ENCODE results near the gene PDE2A. TPM values are rescaled to one million over a fixed set of nuclear protein-coding genes. Genes with fewer than 3 reads are reported as not detected.

The PDE2A gene
- total RNA-seq, 1 donor from 2014 or later = 65.9 TPM

DNA sequence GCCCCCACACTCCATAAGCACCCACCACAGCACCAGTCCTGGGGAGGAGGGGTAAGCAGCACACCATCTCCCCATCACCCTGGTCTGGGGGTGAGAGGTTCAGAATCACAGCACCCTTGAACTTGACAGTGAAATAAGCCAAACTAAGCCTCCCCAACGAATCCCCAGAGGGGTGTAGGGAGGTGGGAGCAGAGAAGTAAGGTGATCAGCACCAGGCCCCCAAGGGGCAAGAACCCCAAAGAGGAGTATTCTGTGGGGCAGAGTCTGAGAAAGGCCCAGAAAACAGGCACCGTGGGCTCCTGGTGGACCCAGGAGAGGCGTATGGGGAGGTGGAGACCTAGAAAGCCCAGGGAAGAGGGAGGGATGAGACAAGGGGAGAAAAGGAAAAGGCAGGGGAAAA is 47.1 kb upstream of the PDE2A start:
- H3K27ac Mint-ChIP-seq (ENCODE audit: unreplicated experiment) = peak overlapping the region; percentile 96
- H3K36me3 Mint-ChIP-seq (ENCODE audit: low read depth, unreplicated experiment) = peaks cover 10% of the 10 kb centered on the region
- H3K27me3 Mint-ChIP-seq (ENCODE audit: unreplicated experiment) = peaks cover 9% of the 10 kb centered on the region
- no peaks in the 10 kb centered on the region for H3K9me3 Mint-ChIP-seq (ENCODE audit: unreplicated experiment)
- peak overlapping the region; percentile 25 for H3K4me3 Mint-ChIP-seq (ENCODE audit: unreplicated experiment)
- TF ChIP-seq, protein P1, sequence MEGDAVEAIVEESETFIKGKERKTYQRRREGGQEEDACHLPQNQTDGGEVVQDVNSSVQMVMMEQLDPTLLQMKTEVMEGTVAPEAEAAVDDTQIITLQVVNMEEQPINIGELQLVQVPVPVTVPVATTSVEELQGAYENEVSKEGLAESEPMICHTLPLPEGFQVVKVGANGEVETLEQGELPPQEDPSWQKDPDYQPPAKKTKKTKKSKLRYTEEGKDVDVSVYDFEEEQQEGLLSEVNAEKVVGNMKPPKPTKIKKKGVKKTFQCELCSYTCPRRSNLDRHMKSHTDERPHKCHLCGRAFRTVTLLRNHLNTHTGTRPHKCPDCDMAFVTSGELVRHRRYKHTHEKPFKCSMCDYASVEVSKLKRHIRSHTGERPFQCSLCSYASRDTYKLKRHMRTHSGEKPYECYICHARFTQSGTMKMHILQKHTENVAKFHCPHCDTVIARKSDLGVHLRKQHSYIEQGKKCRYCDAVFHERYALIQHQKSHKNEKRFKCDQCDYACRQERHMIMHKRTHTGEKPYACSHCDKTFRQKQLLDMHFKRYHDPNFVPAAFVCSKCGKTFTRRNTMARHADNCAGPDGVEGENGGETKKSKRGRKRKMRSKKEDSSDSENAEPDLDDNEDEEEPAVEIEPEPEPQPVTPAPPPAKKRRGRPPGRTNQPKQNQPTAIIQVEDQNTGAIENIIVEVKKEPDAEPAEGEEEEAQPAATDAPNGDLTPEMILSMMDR (IDR thresholded peaks at IDR 0.05; ENCODE audit: unreplicated experiment) = no peak
- peaks cover 41% of the 10 kb centered on the region for H3K4me1 Mint-ChIP-seq (ENCODE audit: unreplicated experiment)
- no peak for DNase-seq (ENCODE audit: low spot score)

DNA sequence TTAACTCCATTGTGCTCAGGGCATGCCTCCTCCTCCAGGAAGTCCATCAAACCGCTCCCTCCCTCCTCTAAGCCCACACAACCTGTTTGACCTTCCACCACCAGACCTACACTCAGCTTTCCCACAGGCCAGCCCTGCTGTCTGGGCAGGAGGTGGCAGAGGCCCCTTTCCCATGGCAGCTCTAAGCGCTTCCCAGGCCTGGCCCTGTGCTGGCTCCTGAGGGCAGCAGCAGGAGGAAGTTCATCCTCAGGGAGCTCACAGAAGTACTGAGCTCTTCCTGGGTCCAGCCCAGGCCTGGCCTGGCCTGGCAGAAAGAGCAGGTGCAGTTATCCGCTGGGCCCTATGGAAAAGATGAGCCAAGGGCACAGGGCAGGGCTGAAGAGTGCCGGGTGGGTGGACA is 46.6 kb upstream of the PDE2A start:
- H3K4me1 Mint-ChIP-seq (ENCODE audit: unreplicated experiment) = peaks cover 41% of the 10 kb centered on the region
- H3K36me3 Mint-ChIP-seq (ENCODE audit: low read depth, unreplicated experiment) = peaks cover 10% of the 10 kb centered on the region
- DNase-seq (ENCODE audit: low spot score) = no peak
- peaks cover 9% of the 10 kb centered on the region for H3K27me3 Mint-ChIP-seq (ENCODE audit: unreplicated experiment)
- H3K4me3 Mint-ChIP-seq (ENCODE audit: unreplicated experiment) = peak overlapping the region; percentile 39
- no peaks in the 10 kb centered on the region for H3K9me3 Mint-ChIP-seq (ENCODE audit: unreplicated experiment)
- H3K27ac Mint-ChIP-seq (ENCODE audit: unreplicated experiment) = peak overlapping the region; percentile 49
- TF ChIP-seq, protein P1 (IDR thresholded peaks at IDR 0.05; ENCODE audit: unreplicated experiment) = no peak

DNA sequence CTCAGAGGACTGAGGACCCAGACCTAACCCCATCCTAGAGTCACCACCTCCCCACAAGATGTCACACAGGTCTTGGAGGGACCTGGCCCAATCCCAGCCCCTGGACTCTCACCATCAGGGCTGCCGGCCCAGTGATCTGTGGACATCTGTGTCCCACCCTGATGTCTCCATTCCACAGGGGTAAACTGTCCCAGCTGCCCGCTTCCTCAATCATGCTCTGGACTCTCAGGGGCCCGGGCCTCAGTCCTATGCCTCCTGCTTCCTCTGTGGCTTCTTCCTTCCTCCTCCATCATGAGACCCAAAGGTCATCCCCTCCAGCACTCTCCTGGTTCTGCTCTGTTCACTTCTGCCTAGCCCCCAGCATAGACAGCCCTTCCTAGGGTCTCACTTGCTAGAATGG is 45.8 kb upstream of the PDE2A start:
- no peak for DNase-seq (ENCODE audit: low spot score)
- no peaks in the 10 kb centered on the region for H3K9me3 Mint-ChIP-seq (ENCODE audit: unreplicated experiment)
- peak overlapping the region; percentile 49 for H3K27ac Mint-ChIP-seq (ENCODE audit: unreplicated experiment)
- TF ChIP-seq, protein P1 (IDR thresholded peaks at IDR 0.05; ENCODE audit: unreplicated experiment) = no peak
- H3K27me3 Mint-ChIP-seq (ENCODE audit: unreplicated experiment) = peaks cover 9% of the 10 kb centered on the region
- peak overlapping the region; percentile 39 for H3K4me3 Mint-ChIP-seq (ENCODE audit: unreplicated experiment)
- peaks cover 37% of the 10 kb centered on the region for H3K4me1 Mint-ChIP-seq (ENCODE audit: unreplicated experiment)
- peaks cover 10% of the 10 kb centered on the region for H3K36me3 Mint-ChIP-seq (ENCODE audit: low read depth, unreplicated experiment)

DNA sequence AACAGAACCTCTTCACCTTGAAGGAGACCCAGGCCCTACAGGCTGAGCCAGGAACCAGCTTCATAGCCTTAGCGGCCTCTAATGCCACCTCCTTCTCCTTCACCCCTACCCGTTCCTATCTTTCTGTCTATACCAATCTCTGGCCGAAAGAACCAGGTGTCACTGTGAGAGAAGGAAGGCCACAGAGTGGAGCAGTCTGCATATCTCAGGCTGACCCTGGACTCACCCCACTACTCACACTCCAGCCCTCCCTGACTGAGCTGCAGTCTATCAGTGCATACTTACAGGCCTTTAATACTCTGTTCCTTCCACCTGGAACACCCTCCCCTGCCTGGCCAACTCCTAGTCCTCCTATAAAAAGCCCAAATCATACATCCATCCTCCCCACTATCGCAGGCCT is 45.3 kb upstream of the PDE2A start:
- Mint-ChIP-seq H3K4me1 (ENCODE audit: unreplicated experiment) (peaks cover 36% of the 10 kb centered on the region), H3K27me3 (ENCODE audit: unreplicated experiment) (peaks cover 9% of the 10 kb centered on the region), H3K9me3 (ENCODE audit: unreplicated experiment) (no peaks in the 10 kb centered on the region), H3K27ac (ENCODE audit: unreplicated experiment) (peak overlapping the region; percentile 2), H3K4me3 (ENCODE audit: unreplicated experiment) (no peak overlapping the region), H3K36me3 (ENCODE audit: low read depth, unreplicated experiment) (peaks cover 10% of the 10 kb centered on the region)
- no peak for DNase-seq (ENCODE audit: low spot score)
- TF ChIP-seq, protein P1 (IDR thresholded peaks at IDR 0.05; ENCODE audit: unreplicated experiment) = no peak

DNA sequence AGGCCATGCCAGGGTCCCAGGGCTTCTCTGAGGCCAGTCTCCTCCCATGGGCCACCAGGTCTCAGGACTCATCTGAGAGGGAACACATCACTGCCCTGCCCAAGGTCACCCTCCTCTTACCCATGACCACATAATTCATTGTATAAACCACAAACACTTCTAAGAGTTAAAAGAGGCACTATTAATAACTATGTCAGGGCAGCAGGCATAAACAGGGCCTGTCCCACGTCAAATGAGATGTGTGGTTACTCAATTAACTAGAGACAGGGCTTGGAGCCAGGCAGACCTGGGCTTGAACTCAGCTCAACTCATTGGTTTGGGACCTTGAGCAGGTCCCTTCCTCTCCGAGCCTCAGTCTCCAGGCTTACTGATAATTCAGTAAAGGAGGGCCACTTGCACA is 44.9 kb upstream of the PDE2A start:
- no peak overlapping the region for H3K4me3 Mint-ChIP-seq (ENCODE audit: unreplicated experiment)
- peaks cover 10% of the 10 kb centered on the region for H3K36me3 Mint-ChIP-seq (ENCODE audit: low read depth, unreplicated experiment)
- H3K27ac Mint-ChIP-seq (ENCODE audit: unreplicated experiment) = no peak overlapping the region
- DNase-seq (ENCODE audit: low spot score) = no peak
- TF ChIP-seq, protein P1 (IDR thresholded peaks at IDR 0.05; ENCODE audit: unreplicated experiment) = no peak
- peaks cover 36% of the 10 kb centered on the region for H3K4me1 Mint-ChIP-seq (ENCODE audit: unreplicated experiment)
- H3K9me3 Mint-ChIP-seq (ENCODE audit: unreplicated experiment) = no peaks in the 10 kb centered on the region
- H3K27me3 Mint-ChIP-seq (ENCODE audit: unreplicated experiment) = peaks cover 7% of the 10 kb centered on the region
